C4-2B (cell line): ENCODE results near the gene FBXO36.
"Not testable (repeated sequence)": the region's sequence is repeated elsewhere in the genome, so short reads cannot be mapped to it uniquely, and the experiment has no call there.

Experiments used
- H3K27ac ChIP-seq: fragments of 450-650 bp; 2 replicates; pipeline ENCODE4 v1.5.1; 2017
- ZFX ChIP-seq: fragments of 450-650 bp; IDR thresholded peaks from 2 replicates; pipeline ENCODE4 v1.6.1; 2017
- TF ChIP-seq, protein P1 (sequence below): fragments of 450-650 bp; conservative IDR thresholded peaks from 2 replicates; pipeline ENCODE4 v1.5.1; 2017; ENCODE audit warnings: mild to moderate bottlenecking

The FBXO36 gene

DNA sequence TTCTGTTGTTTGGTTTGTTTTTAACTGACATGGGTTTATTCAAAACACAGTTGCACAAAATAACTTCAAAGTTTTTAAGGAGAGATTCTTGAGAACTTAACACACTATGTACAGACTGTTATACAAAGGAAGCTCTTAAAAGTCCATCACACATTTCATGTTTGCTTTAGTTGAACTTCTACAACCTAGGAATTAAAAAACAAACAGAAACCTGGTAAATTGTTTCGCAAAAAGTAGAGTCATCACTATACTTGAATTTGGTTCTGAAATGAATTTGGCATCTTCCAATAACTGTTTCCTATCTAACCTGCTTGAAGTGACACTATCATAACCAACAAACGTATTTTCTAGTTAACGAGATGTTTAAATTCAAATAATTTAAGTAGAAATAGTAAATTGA, 22.3 kb upstream of the FBXO36 start:
- no peak for TF ChIP-seq ZFX
- TF ChIP-seq, protein P1, sequence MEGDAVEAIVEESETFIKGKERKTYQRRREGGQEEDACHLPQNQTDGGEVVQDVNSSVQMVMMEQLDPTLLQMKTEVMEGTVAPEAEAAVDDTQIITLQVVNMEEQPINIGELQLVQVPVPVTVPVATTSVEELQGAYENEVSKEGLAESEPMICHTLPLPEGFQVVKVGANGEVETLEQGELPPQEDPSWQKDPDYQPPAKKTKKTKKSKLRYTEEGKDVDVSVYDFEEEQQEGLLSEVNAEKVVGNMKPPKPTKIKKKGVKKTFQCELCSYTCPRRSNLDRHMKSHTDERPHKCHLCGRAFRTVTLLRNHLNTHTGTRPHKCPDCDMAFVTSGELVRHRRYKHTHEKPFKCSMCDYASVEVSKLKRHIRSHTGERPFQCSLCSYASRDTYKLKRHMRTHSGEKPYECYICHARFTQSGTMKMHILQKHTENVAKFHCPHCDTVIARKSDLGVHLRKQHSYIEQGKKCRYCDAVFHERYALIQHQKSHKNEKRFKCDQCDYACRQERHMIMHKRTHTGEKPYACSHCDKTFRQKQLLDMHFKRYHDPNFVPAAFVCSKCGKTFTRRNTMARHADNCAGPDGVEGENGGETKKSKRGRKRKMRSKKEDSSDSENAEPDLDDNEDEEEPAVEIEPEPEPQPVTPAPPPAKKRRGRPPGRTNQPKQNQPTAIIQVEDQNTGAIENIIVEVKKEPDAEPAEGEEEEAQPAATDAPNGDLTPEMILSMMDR = no peak
- no peak overlapping the region for H3K27ac ChIP-seq

DNA sequence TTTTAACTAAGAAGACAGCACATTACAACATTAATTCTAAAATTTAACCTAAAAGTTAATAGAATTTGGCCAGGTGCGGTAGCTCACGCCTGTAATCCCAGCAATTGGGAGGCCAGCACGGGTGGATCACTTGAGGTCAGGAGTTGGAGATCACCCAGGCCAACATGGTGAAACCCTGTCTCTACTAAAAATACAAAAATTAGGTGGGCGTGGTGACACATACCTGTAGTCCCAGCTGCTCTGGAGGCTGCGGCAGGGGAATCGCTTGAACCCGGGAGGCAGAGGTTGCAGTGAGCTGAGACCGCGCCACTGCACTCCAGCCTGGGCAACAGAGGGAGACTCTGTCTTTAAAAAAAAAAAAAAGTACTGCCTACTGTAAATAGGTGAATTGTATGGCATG, 21.8 kb upstream of the FBXO36 start:
- H3K27ac ChIP-seq = not testable (repeated sequence)

DNA sequence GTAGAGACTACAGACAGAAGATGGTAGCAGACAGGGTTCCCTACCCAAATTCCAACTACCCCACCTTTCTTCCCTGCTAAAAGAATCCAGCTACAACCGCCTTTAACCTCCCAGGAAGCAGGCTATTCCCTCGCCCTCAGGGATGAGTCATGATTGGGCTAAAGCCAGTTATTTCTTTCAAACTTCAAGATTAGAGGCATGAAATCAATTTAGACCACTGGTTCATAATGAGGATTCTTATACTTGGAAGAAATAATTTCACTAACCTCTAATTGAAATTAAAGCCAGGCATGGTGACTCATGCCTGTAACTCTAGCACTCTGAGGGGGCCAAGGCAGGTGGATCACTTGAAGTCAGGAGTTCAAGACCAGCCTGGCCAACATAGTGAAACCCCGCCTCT, 20.5 kb upstream of the FBXO36 start:
- TF ChIP-seq, protein P1 = no peak
- TF ChIP-seq ZFX = no peak
- no peak overlapping the region for H3K27ac ChIP-seq

DNA sequence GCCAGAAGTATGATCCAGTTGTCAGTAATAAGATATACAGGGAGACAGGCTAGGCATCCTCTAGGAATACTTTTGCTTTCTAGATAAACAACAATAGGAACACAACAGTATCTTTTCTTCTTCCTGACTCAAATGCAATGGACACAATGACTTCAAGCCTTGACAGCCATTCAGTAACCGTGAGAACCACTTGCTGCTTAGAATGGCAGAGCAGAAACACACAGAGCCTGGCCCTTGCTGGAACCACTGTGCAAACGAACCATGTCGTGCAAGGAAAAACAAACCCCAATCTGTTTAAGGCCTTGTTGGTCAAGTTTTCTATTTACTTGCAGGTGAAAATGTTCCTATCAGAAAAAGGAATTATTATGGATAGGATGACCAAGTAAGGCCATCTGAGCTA, 19.3 kb upstream of the FBXO36 start:
- TF ChIP-seq, protein P1 = no peak
- TF ChIP-seq ZFX = no peak
- no peak overlapping the region for H3K27ac ChIP-seq

DNA sequence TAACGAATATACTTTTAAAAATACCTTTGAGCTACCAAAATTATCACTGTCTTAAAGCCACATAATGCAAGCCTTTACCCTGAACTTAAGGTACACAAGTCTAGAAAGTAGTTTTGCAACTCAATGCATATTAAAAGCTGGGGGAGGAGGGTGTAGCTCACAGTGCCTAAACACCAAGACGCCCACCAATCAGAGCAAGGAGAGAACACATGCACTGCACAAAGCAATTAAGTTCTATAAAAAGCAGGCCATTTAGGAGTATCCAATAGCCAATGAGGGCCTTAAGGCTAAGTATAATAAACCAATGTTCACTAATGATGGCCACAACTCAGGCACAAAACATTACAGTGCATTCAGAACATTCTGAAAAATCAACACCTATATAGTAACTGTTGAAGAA, 16.7 kb upstream of the FBXO36 start:
- no peak overlapping the region for H3K27ac ChIP-seq
- TF ChIP-seq, protein P1 = no peak
- no peak for TF ChIP-seq ZFX

DNA sequence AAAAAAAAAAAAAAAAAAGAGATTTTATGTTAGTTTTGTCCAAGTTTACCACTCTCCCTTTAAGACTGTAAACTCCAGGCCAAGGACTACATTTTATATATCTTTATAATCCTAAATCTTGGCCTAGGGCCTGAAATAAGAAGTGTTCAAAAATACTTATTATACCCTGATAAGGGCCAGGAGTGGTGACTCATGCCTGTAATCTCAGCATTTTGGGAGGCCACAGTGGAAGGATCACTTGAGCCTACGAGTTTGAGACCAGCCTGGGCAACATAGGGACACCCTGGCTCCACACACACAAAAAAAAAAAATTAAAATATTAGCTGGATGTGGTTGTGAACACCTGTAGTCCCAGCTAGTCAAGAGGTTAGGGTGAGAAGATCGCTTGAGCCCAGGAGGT, 13.2 kb upstream of the FBXO36 start:
- no peak overlapping the region for H3K27ac ChIP-seq
- TF ChIP-seq, protein P1 = no peak
- no peak for TF ChIP-seq ZFX

DNA sequence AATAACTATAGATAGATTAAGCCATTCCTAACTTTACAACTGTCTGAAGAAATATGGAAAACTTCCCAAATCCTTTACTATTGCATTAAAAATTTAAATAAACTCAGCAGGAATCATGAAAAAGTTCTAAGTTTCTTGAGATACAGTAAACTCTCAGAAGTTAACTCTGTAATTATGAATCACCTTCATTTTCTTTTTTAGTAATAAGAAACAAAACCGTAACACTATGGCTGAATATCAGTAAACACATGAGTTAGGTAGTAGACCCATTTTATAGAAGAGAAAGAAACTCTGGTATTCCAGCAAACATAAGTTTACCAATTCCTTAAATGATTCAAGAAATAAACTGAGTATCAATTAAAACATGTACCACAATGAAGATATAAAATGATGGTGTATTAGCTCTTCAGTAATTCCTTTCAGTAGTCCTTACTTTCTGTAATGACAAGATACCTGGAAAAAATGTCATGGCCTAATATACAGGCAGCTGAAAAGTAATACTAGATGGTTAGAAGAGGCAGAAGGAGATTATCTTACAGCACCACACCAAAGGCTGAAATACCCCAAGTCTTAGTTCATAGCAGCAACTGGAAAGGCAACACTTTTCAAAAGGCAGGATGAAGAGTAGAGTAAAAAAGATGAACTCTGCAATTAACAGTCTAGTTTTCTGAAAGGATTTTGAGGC, 12.0 kb upstream of the FBXO36 start:
- TF ChIP-seq ZFX = no peak
- TF ChIP-seq, protein P1 = no peak
- no peak overlapping the region for H3K27ac ChIP-seq

DNA sequence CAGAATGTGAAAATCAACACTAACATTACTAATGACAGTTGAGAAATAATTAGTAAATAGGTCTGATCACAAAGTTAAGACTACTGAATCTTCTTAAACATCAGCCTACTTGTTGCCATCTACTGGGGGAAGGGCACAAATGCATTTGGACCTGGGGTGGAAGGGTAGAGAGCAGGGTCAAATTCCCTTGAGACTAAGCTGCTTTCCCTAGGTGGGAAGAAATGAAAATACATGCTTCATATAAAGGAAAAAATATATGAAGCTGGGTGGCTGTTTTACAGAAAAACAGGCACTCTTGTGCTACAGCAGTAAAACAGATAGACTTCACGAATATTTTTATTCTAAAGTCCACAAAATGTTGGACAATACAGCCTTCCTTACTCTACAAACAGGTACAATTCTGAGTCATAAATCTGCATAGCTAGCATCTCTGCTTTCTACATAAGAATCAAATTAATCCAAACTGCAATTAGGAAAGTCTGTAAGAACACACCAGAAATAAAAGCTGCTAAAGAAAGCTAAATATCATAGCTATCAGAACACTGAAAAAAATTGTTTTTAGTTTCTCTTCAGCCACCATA, 11.4 kb upstream of the FBXO36 start:
- TF ChIP-seq, protein P1 = peak; percentile 52
- no peak for TF ChIP-seq ZFX
- H3K27ac ChIP-seq = no peak overlapping the region
